NOMO-1 treated with dmso at 0.1 percent for 144 hours (cell line): Measurements from ENCODE around the gene PLK5.
"Not testable (repeated sequence)": the region's sequence is repeated elsewhere in the genome, so short reads cannot be mapped to it uniquely, and the experiment has no call there.

Experiments used
- DNase-seq: peaks from one replicate; lab custom pipeline; 2025; ENCODE audit not compliant: unreplicated experiment; lab: John Stamatoyannopoulos, UW

Gene PLK5, protein sequence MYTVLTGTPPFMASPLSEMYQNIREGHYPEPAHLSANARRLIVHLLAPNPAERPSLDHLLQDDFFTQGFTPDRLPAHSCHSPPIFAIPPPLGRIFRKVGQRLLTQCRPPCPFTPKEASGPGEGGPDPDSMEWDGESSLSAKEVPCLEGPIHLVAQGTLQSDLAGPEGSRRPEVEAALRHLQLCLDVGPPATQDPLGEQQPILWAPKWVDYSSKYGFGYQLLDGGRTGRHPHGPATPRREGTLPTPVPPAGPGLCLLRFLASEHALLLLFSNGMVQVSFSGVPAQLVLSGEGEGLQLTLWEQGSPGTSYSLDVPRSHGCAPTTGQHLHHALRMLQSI

DNA sequence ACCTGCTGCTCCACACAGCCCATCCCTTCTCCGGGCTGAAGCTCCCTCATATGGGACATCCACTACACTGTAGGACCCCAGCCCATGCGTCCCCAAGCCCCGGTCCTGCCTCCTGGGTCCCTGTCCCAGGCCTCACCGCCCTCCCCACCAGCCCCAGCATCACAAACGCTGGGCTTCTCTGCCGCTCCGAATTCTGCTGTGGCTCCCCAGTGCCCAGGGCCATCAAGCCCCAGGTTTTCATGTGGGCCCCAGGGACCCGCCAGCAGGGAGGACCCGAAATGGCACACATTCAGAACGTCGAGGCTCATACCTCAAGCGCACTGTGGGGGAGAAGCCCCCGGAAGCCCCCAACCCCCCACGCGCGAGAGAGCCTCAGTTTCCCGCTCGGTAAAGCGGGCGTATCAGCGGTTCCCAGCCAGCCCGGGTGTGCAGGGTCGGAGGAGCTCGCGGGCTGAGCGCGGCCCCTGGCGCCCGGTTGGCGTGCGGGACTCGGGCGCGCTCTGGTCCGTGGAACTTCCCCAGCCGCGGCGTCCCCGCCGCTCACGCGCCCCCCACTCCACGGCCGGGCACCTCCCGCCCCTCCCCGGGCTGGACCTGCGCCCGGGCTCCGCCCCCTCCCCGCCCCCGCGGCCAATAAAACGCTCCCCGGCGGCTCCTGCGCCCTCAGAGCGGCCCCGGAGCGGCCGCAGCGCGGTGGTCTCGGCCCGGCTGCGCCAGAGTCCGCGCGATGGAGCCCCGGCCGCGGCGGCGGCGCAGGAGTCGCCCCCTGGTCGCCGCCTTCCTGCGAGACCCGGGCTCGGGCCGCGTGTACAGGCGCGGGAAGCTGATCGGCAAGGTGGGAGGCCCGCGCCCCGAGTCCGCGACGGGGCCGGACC is at the start of gene PLK5:
Gene PLK5 (plus strand): TSS at position 666 of the 875 bp plus-strand sequence. CDS start 2,920 bp downstream, outside the sequence.
- DNase-seq = no peak

DNA sequence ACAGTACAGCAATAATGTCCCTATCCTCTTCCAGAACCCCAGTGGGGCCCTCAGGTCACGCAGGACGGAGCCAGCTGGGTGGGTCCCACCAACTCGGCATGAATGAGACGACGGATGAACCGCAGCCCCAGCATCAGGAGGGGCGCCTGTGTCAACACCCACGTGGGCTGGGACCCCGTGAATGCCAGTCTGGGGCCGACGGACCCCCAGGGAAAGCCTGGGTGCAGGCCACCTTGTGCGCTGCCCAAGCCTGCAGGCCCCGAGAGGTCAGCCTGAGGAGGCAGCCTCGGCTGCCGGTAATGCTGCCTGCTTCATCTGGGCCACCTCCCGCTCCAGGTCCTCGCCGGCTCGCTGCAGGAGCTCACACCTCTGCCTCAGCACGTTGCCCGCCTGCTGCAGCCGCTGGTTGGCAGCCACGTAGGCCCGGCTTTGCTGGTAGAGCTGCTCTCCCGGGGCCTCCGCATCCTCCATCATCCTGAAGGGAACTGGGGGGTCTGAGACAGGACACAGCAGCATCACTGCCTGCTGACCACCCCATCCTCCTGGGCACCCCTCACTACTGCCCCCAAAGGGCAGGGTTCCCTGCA is 49.0 kb upstream of the PLK5 start:
- DNase-seq = no peak

DNA sequence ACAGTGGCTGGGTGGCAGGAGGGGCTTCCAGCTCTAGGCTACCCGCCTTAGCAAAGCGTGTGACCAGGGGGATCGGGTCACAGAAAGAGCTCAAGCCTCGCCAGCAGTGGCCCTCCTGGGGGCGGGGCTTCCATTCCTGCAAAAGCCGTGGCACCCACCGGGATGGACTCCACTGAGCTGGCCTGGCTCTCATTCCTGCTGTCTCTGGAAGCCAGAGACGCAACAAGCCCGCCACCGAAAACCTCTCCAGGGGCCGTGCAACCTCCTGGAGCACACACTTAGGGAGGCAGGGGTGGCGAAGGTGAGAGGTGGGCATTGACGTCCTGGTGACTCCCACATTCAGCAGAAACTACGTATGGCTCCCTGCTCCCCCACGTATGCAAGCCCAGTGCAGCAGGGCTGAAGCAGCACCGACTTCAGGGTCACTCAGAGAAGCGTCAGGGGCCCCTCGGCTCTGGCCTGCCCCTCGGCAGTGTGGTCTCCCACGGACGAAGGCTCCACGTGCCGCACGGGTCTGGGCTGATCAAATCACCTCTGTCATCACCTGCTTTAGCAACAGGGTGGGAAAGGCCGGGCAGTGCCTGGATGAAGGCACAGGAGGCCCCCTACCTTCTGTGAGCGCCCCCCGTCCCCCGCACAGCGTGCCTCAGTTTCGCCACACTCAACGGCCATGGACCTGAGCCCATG is 48.0 kb upstream of the PLK5 start:
- no peak for DNase-seq

DNA sequence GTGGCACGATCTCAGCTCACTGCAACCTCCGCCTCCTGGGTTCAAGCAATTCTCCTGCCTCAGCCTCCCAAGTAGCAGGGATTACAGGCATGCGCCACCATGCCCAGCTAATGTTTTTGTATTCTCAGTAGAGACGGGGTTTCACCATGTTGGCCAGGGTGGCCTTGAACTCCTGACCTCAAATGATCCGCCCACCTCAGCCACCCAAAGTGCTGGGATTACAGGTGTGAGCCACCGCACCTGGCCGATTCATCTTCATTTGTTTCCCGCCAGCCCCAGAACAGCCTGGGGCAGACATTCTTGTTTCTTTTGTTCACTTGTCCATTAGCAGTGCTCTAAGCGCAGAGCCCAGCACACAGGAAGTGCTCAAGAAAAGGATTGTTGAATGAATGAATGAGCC is 46.8 kb upstream of the PLK5 start:
- not testable (repeated sequence) for DNase-seq

DNA sequence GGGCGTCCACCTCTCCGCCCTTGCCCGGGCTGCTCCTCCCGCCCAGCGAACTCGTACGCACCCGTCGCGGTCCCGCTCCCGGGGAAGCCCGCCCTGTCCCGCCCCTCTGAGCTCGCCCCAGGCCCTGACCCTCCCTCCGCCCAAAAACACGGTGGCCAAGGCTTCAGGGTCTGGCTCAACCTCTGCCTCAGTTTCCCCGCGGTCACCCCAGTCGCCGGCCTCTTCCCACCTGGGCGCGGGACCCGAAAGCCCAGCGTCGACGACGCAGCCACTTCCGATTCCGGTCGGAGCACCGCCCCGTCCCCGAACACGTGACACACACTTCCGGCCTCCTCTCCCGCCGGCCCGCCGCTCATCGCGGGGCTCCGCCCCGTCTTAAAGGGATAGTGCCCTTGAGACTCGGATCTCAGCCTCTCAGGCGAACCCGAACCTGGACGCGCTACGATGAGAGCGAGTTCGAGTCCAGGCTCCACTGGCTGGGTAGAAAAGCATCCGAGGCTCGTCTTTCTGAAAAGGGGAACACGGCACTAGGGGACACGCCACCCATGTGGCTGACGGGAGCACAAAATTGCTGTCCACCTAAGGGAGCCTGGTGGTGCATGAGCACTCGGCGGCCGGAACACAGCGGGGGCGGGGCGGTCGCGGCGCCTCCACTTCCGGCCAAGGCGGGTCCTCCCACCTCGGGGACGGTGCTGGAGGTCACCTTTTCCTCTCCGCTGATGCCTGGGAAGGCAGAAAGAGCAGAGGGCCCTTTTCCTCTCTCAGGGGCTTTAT is 44.8 kb upstream of the PLK5 start, which contains the start of gene C19orf25:
Gene C19orf25 (minus strand): TSS at position 282 of the 774 bp plus-strand sequence. CDS start 312 bp downstream, outside the sequence.
- DNase-seq = peak; percentile 90

DNA sequence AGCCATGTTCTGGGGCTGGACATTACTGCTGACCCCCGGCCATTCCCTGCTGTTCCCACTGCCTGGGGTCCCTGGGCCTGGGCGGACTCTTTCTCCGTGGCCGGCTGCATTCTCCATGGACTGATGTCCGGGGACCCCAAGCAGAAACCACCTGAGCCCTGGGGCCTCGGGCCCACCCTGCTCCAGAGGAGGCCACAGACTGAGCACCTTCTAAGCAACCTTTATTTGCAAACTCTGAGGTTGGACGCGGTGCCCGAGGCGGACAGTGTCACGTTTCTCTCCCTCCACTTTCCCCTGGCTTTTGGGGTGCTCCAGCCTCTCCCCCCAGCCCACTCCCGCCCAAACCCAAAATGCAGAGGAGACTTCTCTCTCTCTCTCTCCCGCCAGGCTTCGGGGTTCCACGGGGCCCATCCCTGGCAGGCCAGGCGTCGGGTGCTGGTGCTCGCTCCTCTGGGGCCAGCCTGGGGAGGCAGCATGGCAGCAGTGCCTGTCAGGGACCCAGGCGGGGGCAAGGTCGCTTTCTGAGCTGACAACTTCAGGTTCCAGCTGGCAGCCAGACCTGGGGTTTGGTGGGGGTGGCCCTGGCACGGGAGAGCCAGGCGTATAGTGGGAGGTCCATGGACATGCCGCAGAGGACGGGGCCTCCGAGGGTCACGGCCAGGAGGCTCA is 42.5 kb upstream of the PLK5 start:
- DNase-seq = no peak

DNA sequence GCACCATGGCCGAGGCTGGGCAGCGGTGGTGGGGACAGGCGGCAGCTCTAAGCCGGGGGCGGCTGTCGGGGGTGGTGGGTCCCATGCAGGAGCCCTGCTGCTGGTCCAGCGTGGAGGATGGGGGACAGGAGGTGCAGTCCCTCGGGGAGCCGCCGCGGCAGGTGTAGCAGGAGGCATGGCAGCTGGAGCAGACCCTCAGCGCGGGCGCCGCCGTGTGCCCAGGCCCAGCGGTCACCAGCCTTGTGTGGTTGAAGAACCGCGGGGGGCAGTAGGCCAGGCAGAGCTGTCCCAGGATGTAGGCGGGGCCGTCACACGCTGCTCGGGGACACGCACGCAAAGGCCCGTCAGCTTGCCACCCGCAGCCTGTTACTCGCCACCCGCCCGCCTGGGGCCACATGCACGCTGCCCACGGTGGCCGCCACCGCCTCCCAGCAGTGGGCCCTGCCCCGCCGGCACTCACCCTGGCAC is 42.0 kb upstream of the PLK5 start:
- DNase-seq = no peak

DNA sequence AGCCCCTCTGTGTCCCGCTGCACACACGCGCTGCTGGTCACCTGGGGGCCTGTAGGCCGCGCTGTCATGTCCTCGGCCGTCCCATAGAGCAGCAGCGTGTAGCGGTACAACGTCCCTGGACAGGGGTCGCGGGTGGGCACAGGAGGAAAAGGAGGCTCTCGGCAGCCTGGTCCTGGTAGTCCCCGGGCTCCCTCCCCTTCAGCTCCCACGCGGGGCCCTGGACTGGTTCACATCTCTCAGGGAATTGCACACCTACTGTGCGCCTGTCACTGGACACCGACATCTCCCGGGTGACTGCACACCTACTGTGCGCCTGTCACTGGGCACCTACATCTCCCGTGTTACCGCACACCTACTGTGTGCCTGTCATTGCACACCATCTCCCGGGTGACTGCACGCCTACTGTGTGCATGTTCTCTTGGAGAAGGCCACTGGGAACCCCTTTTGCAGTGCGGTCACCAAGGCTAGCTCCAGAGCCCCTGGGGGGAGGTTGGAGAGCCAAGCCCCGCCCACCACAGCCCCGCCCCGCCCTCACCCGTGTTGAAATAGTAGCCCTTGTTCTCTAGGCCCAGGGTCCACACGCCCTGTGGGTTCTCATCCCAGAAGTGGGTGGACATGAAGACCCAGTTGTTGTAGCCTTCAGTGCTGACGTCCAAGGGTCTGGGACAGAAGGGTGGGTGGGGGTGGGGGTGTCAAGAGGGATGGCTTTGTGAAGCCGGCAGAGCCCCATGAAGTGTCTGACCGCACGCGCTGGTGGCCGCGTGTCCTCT is 41.3 kb upstream of the PLK5 start:
- no peak for DNase-seq

DNA sequence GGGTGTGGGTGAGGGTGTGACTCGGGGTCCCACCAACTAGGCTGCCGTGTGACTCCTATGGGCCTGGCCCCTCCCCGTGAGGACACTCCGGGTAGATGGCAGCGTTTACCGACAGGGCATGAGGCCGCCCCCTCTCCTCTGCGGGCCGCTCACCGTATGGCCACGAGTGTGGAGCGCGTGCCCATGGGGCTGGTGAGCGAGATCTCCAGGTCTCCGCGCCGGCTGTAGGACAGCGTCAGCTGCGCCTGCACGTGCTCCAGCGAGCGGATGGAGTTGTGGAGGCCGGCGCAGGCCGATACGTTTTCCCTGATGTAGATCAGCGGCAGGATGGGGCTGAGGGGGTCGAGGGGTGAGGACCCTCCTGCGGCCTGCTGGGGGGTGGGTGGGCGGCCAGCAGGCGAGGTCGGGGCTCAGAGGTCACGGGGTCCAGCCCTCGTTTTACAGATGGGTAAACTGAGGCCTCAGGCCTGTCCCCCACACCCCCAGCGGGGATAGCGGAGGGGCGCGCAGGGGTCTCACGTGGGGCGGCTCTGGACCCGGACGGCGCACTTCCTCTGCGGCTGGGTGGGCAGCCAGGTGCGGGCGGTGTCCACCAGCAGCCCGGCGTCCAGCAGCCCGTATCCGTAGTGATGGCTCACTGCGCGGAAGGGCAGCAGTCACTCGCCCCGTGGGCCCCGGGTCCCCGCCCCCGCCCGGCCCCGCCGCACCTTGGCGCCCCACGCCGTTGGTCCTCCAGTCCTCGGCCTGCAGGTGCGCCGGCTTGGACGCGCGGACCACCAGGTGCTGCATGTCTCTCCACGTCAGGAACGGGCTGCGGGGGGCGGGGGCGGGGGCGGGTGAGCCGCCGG is 40.5 kb upstream of the PLK5 start:
- no peak for DNase-seq

DNA sequence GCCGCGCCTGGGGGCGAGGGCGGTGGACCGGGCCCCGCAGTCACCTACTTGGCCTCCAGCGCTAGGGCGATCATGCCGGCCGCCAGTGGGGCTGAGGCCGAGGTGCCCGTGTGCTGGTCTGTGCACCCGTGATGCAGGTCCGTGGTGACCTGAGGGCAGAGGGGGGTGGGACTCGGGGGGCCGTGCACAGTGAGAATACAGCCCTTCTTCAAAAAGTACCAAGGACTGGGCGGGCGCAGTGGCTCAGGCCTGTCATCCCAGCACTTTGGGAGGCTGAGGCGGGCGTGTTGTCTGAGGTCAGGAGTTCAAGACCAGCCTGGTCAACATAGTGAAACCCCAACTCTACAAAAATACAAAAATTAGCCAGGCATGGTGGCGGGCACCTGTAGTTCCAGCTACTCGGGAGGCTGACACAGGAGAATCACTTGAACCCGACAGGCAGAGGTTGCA is 39.9 kb upstream of the PLK5 start:
- no peak for DNase-seq

DNA sequence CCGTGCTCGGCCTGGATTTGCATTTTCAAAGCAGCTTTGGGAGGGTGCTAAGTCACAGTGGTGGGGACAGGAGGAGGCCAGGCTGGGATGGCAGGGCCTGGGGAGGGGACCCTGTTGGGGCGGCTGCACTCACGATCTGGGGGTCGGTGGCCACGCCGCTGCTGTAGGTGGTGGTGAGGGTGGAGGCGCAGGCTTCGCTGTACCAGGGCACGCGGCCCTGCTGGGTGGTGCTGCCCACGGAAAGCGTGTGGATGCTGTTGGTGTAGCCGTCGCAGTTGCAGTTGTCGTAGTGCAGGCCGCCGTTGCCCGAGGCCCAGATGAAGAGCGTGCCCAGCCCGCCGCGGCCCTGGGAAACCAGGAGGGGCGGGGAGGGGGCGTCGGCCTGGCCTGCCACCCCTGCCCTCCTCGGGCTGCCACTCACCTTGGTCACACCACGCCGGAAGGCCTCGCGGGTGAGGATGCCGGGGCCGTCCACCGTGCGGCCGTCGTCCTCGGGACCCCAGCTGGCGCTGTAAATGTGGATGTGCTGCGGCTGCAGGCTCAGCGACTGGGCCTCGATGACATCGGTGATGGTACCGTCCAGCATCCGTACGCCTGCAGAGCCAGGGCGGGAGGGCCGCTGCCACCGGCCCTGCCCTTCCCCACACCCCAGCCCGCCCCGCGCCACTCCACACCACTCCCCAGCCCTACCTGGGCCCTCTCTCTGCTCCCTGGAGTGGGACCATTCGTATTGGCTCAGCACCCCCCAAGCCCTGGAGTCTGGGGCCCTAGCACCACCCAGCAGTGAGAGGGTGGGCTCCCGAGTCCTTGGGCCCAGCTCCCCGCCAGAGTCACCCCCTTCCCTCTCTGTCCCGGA is 36.9 kb upstream of the PLK5 start:
- DNase-seq = no peak

DNA sequence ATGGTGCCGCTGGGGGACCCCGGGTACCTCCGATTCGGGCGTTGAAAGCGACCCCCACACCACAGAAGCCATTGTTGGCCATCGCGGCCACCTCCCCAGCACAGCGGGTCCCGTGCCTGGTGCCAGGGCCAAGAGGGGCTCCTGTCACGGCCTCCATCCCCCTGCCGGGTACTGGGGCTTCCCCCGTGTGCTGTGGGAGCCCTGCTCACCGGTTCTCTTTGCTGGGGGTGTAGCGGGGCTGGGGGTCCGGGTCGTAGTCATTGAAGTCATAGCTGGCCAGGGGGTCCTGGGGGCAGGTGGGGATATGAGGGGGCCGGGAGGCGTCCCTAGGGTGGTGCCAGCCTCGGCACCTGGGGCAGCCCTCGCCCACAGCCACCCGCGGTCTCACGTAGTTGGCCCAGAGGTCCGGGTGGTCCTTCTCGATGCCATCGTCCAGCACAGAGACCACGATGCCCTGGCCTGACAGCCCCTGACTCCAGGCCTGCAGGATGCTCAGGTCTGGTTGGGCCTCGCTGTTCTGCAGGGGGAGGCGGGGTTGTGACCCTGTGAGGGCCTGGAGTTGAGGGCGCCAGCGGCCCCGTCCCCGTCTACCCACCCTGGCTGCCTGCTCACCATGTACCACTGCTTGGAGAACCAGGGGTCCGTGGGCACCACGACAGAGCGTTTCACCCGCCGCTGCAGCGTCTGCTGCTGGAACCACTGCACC is 36.1 kb upstream of the PLK5 start:
- no peak for DNase-seq

DNA sequence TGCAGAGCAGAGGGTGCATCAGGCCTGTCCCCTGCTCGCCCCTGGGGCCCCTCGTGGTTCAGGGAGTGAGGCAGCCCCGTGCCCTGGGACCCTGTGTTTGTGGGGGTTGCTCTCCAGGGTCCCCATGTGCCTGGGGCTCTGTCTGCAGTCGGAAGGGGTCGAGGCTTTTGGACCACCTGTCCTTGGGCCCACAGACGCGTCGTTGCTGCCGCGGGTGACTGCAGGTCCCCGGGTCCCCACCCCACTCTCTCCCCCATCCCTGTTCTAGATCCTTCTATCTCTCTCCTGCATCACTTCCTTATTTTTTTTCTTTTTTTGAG is 35.6 kb upstream of the PLK5 start:
- no peak for DNase-seq

DNA sequence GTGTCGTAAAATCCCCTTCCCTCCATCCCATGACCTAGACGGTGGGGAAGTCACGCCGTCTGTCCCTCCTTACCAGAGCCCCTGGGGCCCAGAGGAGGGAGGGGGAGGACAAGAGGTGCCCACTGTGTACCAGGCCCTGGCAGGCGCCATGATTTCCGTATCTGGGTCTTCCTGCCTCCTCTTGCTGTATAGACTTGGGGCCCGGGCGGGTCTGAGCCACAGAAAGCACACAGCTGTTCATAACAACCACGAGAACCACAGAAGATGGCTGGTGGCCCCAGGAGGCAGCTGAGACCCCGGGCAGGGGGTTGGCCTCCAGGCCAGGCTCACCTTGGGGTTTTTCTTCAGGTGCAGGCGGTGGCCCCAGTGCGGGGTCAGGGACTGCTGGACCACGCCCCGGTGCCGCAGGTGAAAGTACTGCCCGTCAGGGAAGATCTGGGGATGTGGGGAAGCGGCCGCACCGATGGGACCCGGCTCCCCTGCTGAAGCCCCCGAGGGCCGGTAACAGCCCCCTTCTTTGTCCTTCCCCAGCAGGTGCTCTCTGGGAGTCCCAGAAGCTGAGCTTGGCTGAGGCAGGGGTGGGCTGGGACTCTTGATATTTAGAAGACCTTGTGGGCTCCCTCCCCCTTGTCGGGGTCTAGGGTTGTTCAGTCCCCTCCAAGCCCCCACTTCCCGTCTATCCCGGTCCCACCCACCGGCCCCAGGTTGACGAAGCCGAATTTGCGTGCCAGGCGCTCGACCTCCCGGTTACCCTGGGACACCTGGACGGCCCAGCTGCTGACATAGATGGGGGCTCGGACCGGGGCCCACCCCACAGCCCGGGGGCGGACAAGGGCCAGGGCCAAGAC is 34.2 kb upstream of the PLK5 start:
- no peak for DNase-seq

DNA sequence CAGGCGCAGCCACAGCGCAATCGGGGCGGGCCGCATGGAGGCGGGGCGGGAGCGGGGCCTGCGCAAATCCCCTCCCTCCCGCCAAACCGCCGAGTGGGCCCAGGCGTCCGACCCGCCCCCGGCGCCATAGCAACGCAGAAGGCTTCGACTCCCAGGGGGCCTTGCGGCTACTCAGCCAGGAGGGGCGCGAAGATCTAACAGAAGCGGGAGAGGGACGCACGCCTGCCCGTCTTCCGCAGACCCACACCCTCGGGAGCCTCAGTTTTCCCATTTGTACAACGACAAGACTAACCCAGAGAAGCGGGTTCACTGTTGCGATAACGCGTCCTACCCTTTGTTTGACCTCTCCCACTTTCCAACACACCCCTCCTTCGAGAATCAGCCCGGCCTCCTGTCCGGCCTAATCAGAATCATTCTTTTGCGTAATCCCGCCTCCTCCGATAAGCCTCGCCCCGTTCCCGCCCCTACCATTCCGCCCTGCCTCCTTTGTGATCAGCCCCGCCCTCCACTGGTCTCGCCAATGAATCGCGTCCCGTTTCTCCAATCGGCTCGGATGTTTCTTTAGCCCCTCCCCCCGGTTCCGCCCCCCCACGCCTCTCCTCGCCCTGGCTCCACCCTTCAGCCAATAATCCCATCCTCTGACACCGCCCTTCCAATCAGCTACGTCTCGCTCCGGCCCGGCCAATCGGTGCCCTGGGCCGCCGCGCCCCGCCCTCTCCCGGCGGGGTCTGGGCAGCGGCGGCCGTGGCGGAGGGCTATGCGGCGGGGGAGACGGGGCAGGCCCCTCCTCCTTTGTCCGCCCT is 33.4 kb upstream of the PLK5 start, which contains the start of gene PCSK4:
Gene PCSK4 (minus strand): TSS at position 40 of the 803 bp plus-strand sequence. CDS start 4 bp downstream, at position 36.
- DNase-seq = peak; percentile 98
